NCI-H748 (cell line): ENCODE data around the gene EXOSC3.

Experiments used
- DNase-seq: peaks from one replicate; lab custom pipeline; 2025; ENCODE audit not compliant: unreplicated experiment; lab: John Stamatoyannopoulos, UW

The EXOSC3 gene

GRCh38 chr9:37739222-37739621 is 45.6 kb downstream of the EXOSC3 start:
- no peak for DNase-seq

- no peak for DNase-seq
Observed at GRCh38 chr9:37732952-37733351, 51.9 kb downstream of the EXOSC3 start.

GRCh38 chr9:37732086-37732741 is 52.6 kb downstream of the EXOSC3 start:
- peak; percentile 27 for DNase-seq

- DNase-seq, result no peak
Observed at GRCh38 chr9:37730839-37731238, 54.0 kb downstream of the EXOSC3 start.

GRCh38 chr9:37730256-37730655 is 54.6 kb downstream of the EXOSC3 start:
- no peak for DNase-seq
